HG03439 (cell line): ENCODE results near the gene JAK1.

Experiments used
- ATAC-seq: cut with Tn5 transposase; IDR thresholded peaks from one replicate; pipeline ENCODE4 v1.9.1; 2021; ENCODE audit warnings: mild to moderate bottlenecking, moderate library complexity; ENCODE audit not compliant: unreplicated experiment

Gene JAK1

GRCh38 chr1:64894438-64895196 is 71.7 kb downstream of the JAK1 start:
- ATAC-seq, result no peak

- no peak for ATAC-seq
These were observed 72.4 kb downstream of the JAK1 start for GRCh38 chr1:64893921-64894320.

- no peak for ATAC-seq
These were observed 73.5 kb downstream of the JAK1 start for GRCh38 chr1:64892576-64893573.

- no peak for ATAC-seq
These were observed 74.9 kb downstream of the JAK1 start for GRCh38 chr1:64891448-64891825.

- no peak for ATAC-seq
These were observed 75.5 kb downstream of the JAK1 start for GRCh38 chr1:64890699-64891447.

GRCh38 chr1:64887689-64888217 is 78.6 kb downstream of the JAK1 start:
- ATAC-seq, result no peak

- ATAC-seq, result no peak
These were observed 79.5 kb downstream of the JAK1 start for GRCh38 chr1:64886877-64887276.

- ATAC-seq, result no peak
These were observed 80.7 kb downstream of the JAK1 start for GRCh38 chr1:64885648-64886047.

- ATAC-seq, result no peak
These were observed 81.9 kb downstream of the JAK1 start for GRCh38 chr1:64884261-64885040.

GRCh38 chr1:64882574-64883255 is 83.6 kb downstream of the JAK1 start:
- peak; percentile 98 for ATAC-seq

GRCh38 chr1:64881281-64881680 is 85.1 kb downstream of the JAK1 start:
- no peak for ATAC-seq

- no peak for ATAC-seq
These were observed 85.9 kb downstream of the JAK1 start for GRCh38 chr1:64880449-64880848.

GRCh38 chr1:64878931-64879611 is 87.3 kb downstream of the JAK1 start:
- ATAC-seq, result no peak

- no peak for ATAC-seq
These were observed 88.3 kb downstream of the JAK1 start for GRCh38 chr1:64878090-64878489.

GRCh38 chr1:64877598-64877997 is 88.8 kb downstream of the JAK1 start:
- no peak for ATAC-seq

- ATAC-seq, result no peak
These were observed 89.2 kb downstream of the JAK1 start for GRCh38 chr1:64877151-64877550.

GRCh38 chr1:64875606-64876005 is 90.7 kb downstream of the JAK1 start:
- no peak for ATAC-seq

- no peak for ATAC-seq
These were observed 91.2 kb downstream of the JAK1 start for GRCh38 chr1:64875101-64875500.

GRCh38 chr1:64874666-64875065 is 91.7 kb downstream of the JAK1 start:
- no peak for ATAC-seq
